ENCODE measurements around the gene PPCDC. TPM values are rescaled to one million over a fixed set of nuclear protein-coding genes. Genes with fewer than 3 reads are reported as not detected.

The PPCDC gene
- total RNA-seq, 4 donors from 2014 or later, result 6.4 to 8.9 (median 7.4) TPM

DNA sequence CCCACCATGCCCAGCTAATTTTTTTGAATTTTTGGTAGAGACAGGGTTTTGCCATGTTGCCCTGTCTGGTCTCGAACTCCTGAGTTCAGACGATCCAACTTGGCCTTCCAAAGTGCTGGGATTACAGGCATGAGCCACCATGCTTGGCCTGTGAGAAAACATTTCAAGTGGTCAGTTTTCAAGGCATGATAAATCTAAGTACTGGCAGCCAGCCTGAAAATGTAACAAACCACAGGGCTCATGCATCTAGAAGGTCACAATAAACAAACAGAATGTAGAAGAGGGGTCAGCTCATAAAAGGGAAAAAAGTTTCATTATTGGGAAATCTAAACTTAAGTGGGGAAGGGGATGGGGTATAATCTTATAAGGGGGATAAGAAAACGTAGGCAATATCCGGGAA is 39.9 kb downstream of the PPCDC start:
- TF ChIP-seq EP300 (IDR thresholded peaks at IDR 0.05) (no peak), POLR2A (IDR thresholded peaks at IDR 0.05; ENCODE audit: low read depth) (no peak), CTCF (IDR thresholded peaks at IDR 0.05) (no peak), POLR2AphosphoS5 (IDR thresholded peaks at IDR 0.05) (no peak)
- 79% methylated on average over 4 of the region's 4 CpGs for WGBS
- Histone ChIP-seq H3K9me3 (peaks cover 0 to 8% (median 0%) of the 10 kb centered on the region in 4 donors), H3K36me3 (peaks cover 0 to 7% (median 0%) of the 10 kb centered on the region in 4 donors), H3K4me1 (peaks cover 0 to 21% (median 6%) of the 10 kb centered on the region in 4 donors), H3K4me3 (no peak overlapping the region), H3K27ac (replicated peaks in 1 of 4) (no peak overlapping the region), H3K27me3 (no peaks in the 10 kb centered on the region)
- no peak for DNase-seq (ENCODE audit: extremely low spot score)
- intact Hi-C loops (cut with DNase I), result no loop called here

- Histone ChIP-seq H3K36me3 (peaks cover 0 to 4% (median 0%) of the 10 kb centered on the region in 4 donors), H3K27ac (replicated peaks in 1 of 4) (no peak overlapping the region), H3K4me1 (peaks cover 0 to 21% (median 6%) of the 10 kb centered on the region in 4 donors), H3K27me3 (no peaks in the 10 kb centered on the region), H3K9me3 (peaks cover 0 to 8% (median 0%) of the 10 kb centered on the region in 4 donors), H3K4me3 (no peak overlapping the region)
- intact Hi-C loops (cut with DNase I), result no loop called here
- no peak for DNase-seq (ENCODE audit: extremely low spot score)
- WGBS, result 85% methylated on average over 9 of the region's 9 CpGs
- TF ChIP-seq POLR2AphosphoS5 (IDR thresholded peaks at IDR 0.05) (no peak), EP300 (IDR thresholded peaks at IDR 0.05) (no peak), POLR2A (IDR thresholded peaks at IDR 0.05; ENCODE audit: low read depth) (no peak), CTCF (IDR thresholded peaks at IDR 0.05) (no peak)
Measured at GRCh38 chr15:75063889-75064288, 40.5 kb downstream of the PPCDC start.

DNA sequence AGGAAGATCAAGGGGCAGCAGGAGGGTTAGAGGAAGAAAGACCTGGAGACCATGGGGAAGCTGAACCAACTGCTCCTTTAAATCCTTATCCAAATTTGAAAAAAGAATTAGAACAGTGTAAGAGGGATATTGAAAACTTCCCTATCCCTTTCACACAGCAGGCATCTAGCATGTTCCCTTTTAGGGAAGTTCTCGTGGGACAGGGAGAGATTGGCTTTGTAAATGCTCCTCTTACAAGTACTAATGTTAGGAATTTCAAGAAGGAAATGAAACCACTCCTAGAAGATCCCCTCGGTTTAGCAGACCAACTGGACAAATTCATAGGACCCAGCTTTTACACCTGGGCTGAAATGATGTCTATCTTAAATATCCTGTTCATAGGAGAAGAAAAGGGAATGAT is 41.5 kb downstream of the PPCDC start:
- Histone ChIP-seq H3K4me3 (no peak overlapping the region), H3K36me3 (no peaks in the 10 kb centered on the region), H3K27me3 (no peaks in the 10 kb centered on the region), H3K4me1 (peaks cover 0 to 21% (median 6%) of the 10 kb centered on the region in 4 donors), H3K27ac (replicated peaks in 1 of 4) (no peak overlapping the region), H3K9me3 (peaks cover 0 to 8% (median 0%) of the 10 kb centered on the region in 4 donors)
- intact Hi-C loops (cut with DNase I), result no loop called here
- DNase-seq (ENCODE audit: extremely low spot score), result no peak
- no peak for TF ChIP-seq CTCF (IDR thresholded peaks at IDR 0.05)
- TF ChIP-seq EP300 (IDR thresholded peaks at IDR 0.05), result no peak
- no peak for TF ChIP-seq POLR2AphosphoS5 (IDR thresholded peaks at IDR 0.05)
- no peak for TF ChIP-seq POLR2A (IDR thresholded peaks at IDR 0.05; ENCODE audit: low read depth)
- WGBS, result 39% methylated on average over 2 of the region's 2 CpGs

GRCh38 chr15:75065467-75065850 is 42.1 kb downstream of the PPCDC start:
- no peaks in the 10 kb centered on the region for H3K36me3 ChIP-seq
- peaks cover 0 to 21% (median 6%) of the 10 kb centered on the region in 4 donors for H3K4me1 ChIP-seq
- 90% methylated on average over 1 of the region's 1 CpG for WGBS
- peaks cover 0 to 8% (median 0%) of the 10 kb centered on the region in 4 donors for H3K9me3 ChIP-seq
- TF ChIP-seq POLR2A (IDR thresholded peaks at IDR 0.05; ENCODE audit: low read depth) (no peak), EP300 (IDR thresholded peaks at IDR 0.05) (no peak), CTCF (IDR thresholded peaks at IDR 0.05) (no peak), POLR2AphosphoS5 (IDR thresholded peaks at IDR 0.05) (no peak)
- DNase-seq (ENCODE audit: extremely low spot score), result no peak
- H3K4me3 ChIP-seq, result no peak overlapping the region
- peaks cover 0 to 2% (median 0%) of the 10 kb centered on the region in 4 donors for H3K27me3 ChIP-seq
- intact Hi-C loops (cut with DNase I), result no loop called here
- no peak overlapping the region for H3K27ac ChIP-seq (replicated peaks in 1 of 4)

All from esophagus muscularis mucosa (tissue), 4 donors.